Adrenal gland (tissue), 12 donors: ENCODE measurements around the gene ZNF500. TPM values are rescaled to one million over a fixed set of nuclear protein-coding genes. Genes with fewer than 3 reads are reported as not detected.

Experiments used
- DNase-seq, 7 donors: peaks; one replicate each; pipeline ENCODE4 v3.0.0-alpha.2; 2019 to 2020
- H3K27ac ChIP-seq, 5 donors: fragments of 200-600 bp; sonication (generic) in 4 of 5; 1 replicate in 3 of 5; 2 replicates in 2 of 5; pipeline versions ENCODE4 v1.5.1 to v1.8.0; 2016 to 2020; ENCODE audit warnings: mild to moderate bottlenecking in 1 of 5
- H3K27me3 ChIP-seq: fragments of 200-600 bp; 2 replicates; pipeline ENCODE4 v1.8.0; 2021
- H3K36me3 ChIP-seq, 2 donors: fragments of 200-600 bp; replicated peaks in 1 of 2; 1 replicate in 1 of 2; 2 replicates in 1 of 2; pipeline versions ENCODE4 v1.5.1 to v1.8.0; 2018 to 2022
- H3K4me1 ChIP-seq, 2 donors: fragments of 200-600 bp; replicated peaks in 1 of 2; 1 replicate in 1 of 2; 2 replicates in 1 of 2; pipeline versions ENCODE4 v1.5.1 to v1.8.0; 2018 to 2021
- H3K4me3 ChIP-seq, 4 donors: fragments of 200-600 bp; sonication (generic) in 3 of 4; one replicate each; pipeline ENCODE4 v1.5.1; 2016 to 2018
- H3K9me3 ChIP-seq, 3 donors: fragments of 200-600 bp; sonication (generic) in 1 of 3; replicated peaks in 1 of 3; 1 replicate in 2 of 3; 2 replicates in 1 of 3; pipeline versions ENCODE4 v1.5.1 to v1.8.0; 2016 to 2021
- CTCF ChIP-seq, 6 experiments: fragments of 450-650 bp in 4 of 6; fragments of 200-600 bp in 2 of 6; sonication (generic) in 1 of 6; IDR thresholded peaks; 1 replicate in 5 of 6; 2 replicates in 1 of 6; pipeline versions ENCODE4 v1.5.1 to v1.8.0; 2016 to 2021; ENCODE audit warnings: antibody characterized with exemption in 6 of 6, mild to moderate bottlenecking in 2 of 6, moderate library complexity in 1 of 6
- POLR2A ChIP-seq, 2 donors: fragments of 450-650 bp; IDR thresholded peaks; one replicate each; pipeline ENCODE4 v1.6.1; 2017; ENCODE audit warnings: antibody characterized with exemption in 2 of 2, mild to moderate bottlenecking in 2 of 2, moderate library complexity in 1 of 2
- WGBS, 4 donors: extraction: QIAGEN DNeasy Blood & Tissue Kit in 2 of 4; methylation state at CpG; one replicate each; pipeline versions ENCODE4 v1.1.5 to v1.1.7; 2013 to 2017; 5-methylcytosine and 5-hydroxymethylcytosine counted together
- intact Hi-C, 2 donors: fragments of 100-400 bp; cut with DNase I; formaldehyde crosslinking; loops; one replicate each; pipeline versions ENCODE4 v1.14.1 to v1.15.0; 2022 to 2023
- polyA plus RNA-seq, 3 donors: library from polyadenylated mRNA; stranded (reverse); fragments of 200-250 nt in 2 of 3; fragments of 350-450 nt in 1 of 3; fragmentation: Illumina TruSeq in 1 of 3; extraction: RNeasy Lipid Tissue Mini Kit (QIAGEN cat#74804) in 1 of 3; gene quantifications; one replicate each; pipeline ENCODE4 v1.2.3, GENCODE V29; 2013 to 2014
- total RNA-seq, 9 donors: library from RNA; depleted of rRNA in 4 of 9; stranded (reverse); fragments of >200 nt in 4 of 9; fragments of 120-200 nt in 1 of 9; fragmentation: NEBNext Ultra II Directional in 1 of 9; extraction: Animal tissue kit (Norgen Biotek cat#: 25700) in 1 of 9; gene quantifications; one replicate each; pipeline versions ENCODE4 v1.1.0 to v1.2.4, GENCODE V29; 2013 to 2023
- donor health status: healthy with polysubstance abuse.
- donor health status: Bipolar disorder and iron deficiency.
- donor health status: DM: yes; HTN: yes; CAD: no.
- donor health status: DM: no; HTN: no; CAD: no.
- donor health status: DM: no; HTN: no; CAD: no.
- donor health status: DM: yes; HTN: yes; CAD: no.

Gene ZNF500
- total and polyA plus RNA-seq, 12 donors, result 3.9 to 23.7 (median 11.4) TPM

GRCh38 chr16:4801962-4802658 is 35.1 kb upstream of the ZNF500 start, which contains the start of gene ROGDI:
ROGDI (minus strand) TSS chr16:4802633; CDS start chr16:4802571, 62 bp downstream.
- Histone ChIP-seq H3K27me3 (no peaks in the 10 kb centered on the region), H3K27ac (peak within 1 kb of the TSS; percentile 69 to 98 (median 80)), H3K4me1 (peaks cover 28 to 45% of the 10 kb centered on the region in 2 donors), H3K36me3 (peaks cover 0 to 40% of the 10 kb centered on the region in 2 donors), H3K4me3 (peak within 1 kb of the TSS; percentile 43 to 92 (median 76)), H3K9me3 (no peaks in the 10 kb centered on the region)
- DNase-seq, result peak; percentile 83 to 96 (median 91)
- TF ChIP-seq POLR2A (IDR thresholded peaks at IDR 0.05) (peak; percentile 14 to 76), CTCF (IDR thresholded peaks at IDR 0.05) (no peak)
- 0% methylated on average over 3 to 70 of the region's 70 CpGs; no CpG with 5 or more reads in 1 of the 4 donors for WGBS, 4 donors
- intact Hi-C loops, result no loop called here

- DNase-seq, result peak in 2 of 7 donors; percentile 30 to 60
- H3K36me3 ChIP-seq, result peaks cover 0 to 39% of the 10 kb centered on the region in 2 donors
- peak overlapping the region; percentile 37 to 98 (median 80) for H3K27ac ChIP-seq
- TF ChIP-seq CTCF (IDR thresholded peaks at IDR 0.05) (no peak), POLR2A (IDR thresholded peaks at IDR 0.05) (no peak)
- peak overlapping the region in 2 of 4 donors; percentile 66 to 86 for H3K4me3 ChIP-seq
- intact Hi-C loops, result no loop called here
- H3K9me3 ChIP-seq, result no peaks in the 10 kb centered on the region
- WGBS, 4 donors, result 38 to 43% (median 41%) methylated on average over 15 to 29 of the region's 29 CpGs
- no peaks in the 10 kb centered on the region for H3K27me3 ChIP-seq
- peaks cover 28 to 45% of the 10 kb centered on the region in 2 donors for H3K4me1 ChIP-seq
Measured at GRCh38 chr16:4801051-4801961, 34.3 kb upstream of the ZNF500 start.

- Histone ChIP-seq H3K4me3 (peak overlapping the region in 1 of 4 donors; percentile 86), H3K4me1 (peaks cover 27 to 43% of the 10 kb centered on the region in 2 donors), H3K9me3 (no peaks in the 10 kb centered on the region), H3K27ac (peak overlapping the region in 4 of 5 donors; percentile 16 to 98 (median 42)), H3K27me3 (no peaks in the 10 kb centered on the region), H3K36me3 (peaks cover 0 to 37% of the 10 kb centered on the region in 2 donors)
- intact Hi-C loops, result no loop called here
- peak; percentile 79 to 94 (median 91) for DNase-seq
- no peak for TF ChIP-seq CTCF (IDR thresholded peaks at IDR 0.05)
- peak in 1 of 2 donors; percentile 54 for TF ChIP-seq POLR2A (IDR thresholded peaks at IDR 0.05)
- 42 to 74% (median 56%) methylated on average over 9 to 17 of the region's 17 CpGs for WGBS, 4 donors
Measured at GRCh38 chr16:4800290-4801041, 33.5 kb upstream of the ZNF500 start.
